Liver (tissue), 9 donors: ENCODE measurements around the gene SERPINH1. TPM values are rescaled to one million over a fixed set of nuclear protein-coding genes. Genes with fewer than 3 reads are reported as not detected.
A peak's percentile ranks its signal among the peaks of the same experiment; 100 is the strongest.

Source experiments
- DNase-seq: peaks from one replicate; pipeline ENCODE4 v3.0.0-alpha.2; 2017; ENCODE audit warnings: low spot score
- H3K27ac ChIP-seq, 2 donors: one replicate each; pipeline ENCODE4 v1.7.0; 2013; ENCODE audit warnings: inconsistent platforms in 2 of 2, low read length in 2 of 2, control low read depth in 1 of 2, low read depth in 1 of 2, mild to moderate bottlenecking in 1 of 2
- H3K27me3 ChIP-seq, 4 donors: one replicate each; pipeline versions ENCODE4 v1.6.1 to v1.7.0; 2013; ENCODE audit warnings: low read length in 3 of 4, inconsistent platforms in 1 of 4, mild to moderate bottlenecking in 1 of 4, moderate library complexity in 1 of 4; ENCODE audit not compliant: control insufficient read depth in 4 of 4, insufficient read depth in 4 of 4
- H3K36me3 ChIP-seq, 4 donors: one replicate each; pipeline versions ENCODE4 v1.6.1 to v1.7.0; 2013; ENCODE audit warnings: low read length in 3 of 4, mild to moderate bottlenecking in 3 of 4, low read depth in 1 of 4, moderate library complexity in 1 of 4; ENCODE audit not compliant: control insufficient read depth in 4 of 4, insufficient read depth in 3 of 4
- H3K4me1 ChIP-seq, 4 donors: one replicate each; pipeline versions ENCODE4 v1.6.1 to v1.7.0; 2013; ENCODE audit warnings: low read length in 3 of 4, mild to moderate bottlenecking in 3 of 4, moderate library complexity in 1 of 4; ENCODE audit not compliant: control insufficient read depth in 4 of 4, insufficient read depth in 4 of 4
- H3K4me3 ChIP-seq, 3 donors: one replicate each; pipeline versions ENCODE4 v1.6.1 to v1.7.0; 2013; ENCODE audit warnings: low read length in 3 of 3, control low read depth in 1 of 3, low read depth in 1 of 3, mild to moderate bottlenecking in 1 of 3
- H3K9ac ChIP-seq, 2 donors: one replicate each; pipeline ENCODE4 v1.7.0; 2013; ENCODE audit warnings: low read length in 2 of 2, mild to moderate bottlenecking in 2 of 2, moderate library complexity in 2 of 2, control low read depth in 1 of 2, low read depth in 1 of 2
- H3K9me3 ChIP-seq, 4 donors: one replicate each; pipeline versions ENCODE4 v1.6.1 to v1.7.0; 2013; ENCODE audit warnings: low read length in 3 of 4; ENCODE audit not compliant: control insufficient read depth in 4 of 4
- FOXA1 ChIP-seq: IDR thresholded peaks from 2 replicates; pipeline ENCODE4 v1.6.1; 2016; ENCODE audit warnings: antibody characterized with exemption
- FOXA2 ChIP-seq: IDR thresholded peaks from 2 replicates; pipeline ENCODE4 v1.6.1; 2016; ENCODE audit warnings: antibody characterized with exemption
- GABPA ChIP-seq, 2 donors: IDR thresholded peaks in 1 of 2; conservative IDR thresholded peaks in 1 of 2; 2 replicates each; pipeline ENCODE4 v1.6.1; 2016; ENCODE audit warnings: antibody characterized with exemption in 2 of 2, mild to moderate bottlenecking in 1 of 2, moderate library complexity in 1 of 2
- HNF4G ChIP-seq: IDR thresholded peaks from 2 replicates; pipeline ENCODE4 v1.6.1; 2016; ENCODE audit warnings: antibody characterized with exemption
- RAD21 ChIP-seq, 2 donors: IDR thresholded peaks; 2 replicates each; pipeline ENCODE4 v1.6.1; 2016; ENCODE audit warnings: antibody characterized with exemption in 2 of 2, mild to moderate bottlenecking in 2 of 2
- RXRA ChIP-seq, 2 donors: IDR thresholded peaks; 2 replicates each; pipeline ENCODE4 v1.6.1; 2017 to 2018; ENCODE audit warnings: antibody characterized with exemption in 2 of 2, mild to moderate bottlenecking in 1 of 2
- SP1 ChIP-seq: IDR thresholded peaks from 2 replicates; pipeline ENCODE4 v1.6.1; 2018; ENCODE audit warnings: antibody characterized with exemption, mild to moderate bottlenecking
- TAF1 ChIP-seq: conservative IDR thresholded peaks from 2 replicates; pipeline ENCODE4 v1.6.1; 2016; ENCODE audit warnings: antibody characterized with exemption, mild to moderate bottlenecking
- YY1 ChIP-seq: IDR thresholded peaks from 2 replicates; pipeline ENCODE4 v1.6.1; 2016; ENCODE audit warnings: antibody characterized with exemption, mild to moderate bottlenecking
- WGBS: extraction: QIAGEN DNeasy Blood & Tissue Kit; methylation state at CpG from one replicate; pipeline ENCODE4 v1.1.7; 2013; 5-methylcytosine and 5-hydroxymethylcytosine counted together
- polyA plus RNA-seq, 2 donors: library from polyadenylated mRNA; stranded (reverse) in 1 of 2; unstranded in 1 of 2; fragments of 200-250 nt in 1 of 2; fragments of >200 nt in 1 of 2; fragmentation: Nextera tagmentation in 1 of 2; extraction: Ambion mirVana in 1 of 2; gene quantifications; one replicate each; pipeline versions ENCODE4 v1.2.1 to v1.2.3, GENCODE V29; 2013 to 2015
- total RNA-seq, 2 donors: library from RNA; depleted of rRNA; stranded (reverse); fragments of >200 nt; gene quantifications; one replicate each; pipeline ENCODE4 v1.2.3, GENCODE V29; 2014
- TF ChIP-seq, protein P1 (sequence below): IDR thresholded peaks from 2 replicates; pipeline ENCODE4 v1.6.1; 2016; ENCODE audit warnings: antibody characterized with exemption, mild to moderate bottlenecking
- TF ChIP-seq, protein P2 (sequence below): IDR thresholded peaks from 2 replicates; pipeline ENCODE4 v1.6.1; 2016; ENCODE audit warnings: antibody characterized with exemption
- TF ChIP-seq, protein P3 (sequence below): fragments of 150-350 bp; IDR thresholded peaks from 2 replicates; pipeline ENCODE4 v1.5.1; 2017; ENCODE audit warnings: improper control_type of control experiment, low read depth, low read length; ENCODE audit not compliant: missing input control
- donor health status: healthy.
- donor health status: healthy.
- donor health status: healthy.
- donor health status: healthy.
- donor health status: healthy.

The SERPINH1 gene
- total and polyA plus RNA-seq, 4 donors = 5.0 to 118 (median 68.7) TPM

DNA sequence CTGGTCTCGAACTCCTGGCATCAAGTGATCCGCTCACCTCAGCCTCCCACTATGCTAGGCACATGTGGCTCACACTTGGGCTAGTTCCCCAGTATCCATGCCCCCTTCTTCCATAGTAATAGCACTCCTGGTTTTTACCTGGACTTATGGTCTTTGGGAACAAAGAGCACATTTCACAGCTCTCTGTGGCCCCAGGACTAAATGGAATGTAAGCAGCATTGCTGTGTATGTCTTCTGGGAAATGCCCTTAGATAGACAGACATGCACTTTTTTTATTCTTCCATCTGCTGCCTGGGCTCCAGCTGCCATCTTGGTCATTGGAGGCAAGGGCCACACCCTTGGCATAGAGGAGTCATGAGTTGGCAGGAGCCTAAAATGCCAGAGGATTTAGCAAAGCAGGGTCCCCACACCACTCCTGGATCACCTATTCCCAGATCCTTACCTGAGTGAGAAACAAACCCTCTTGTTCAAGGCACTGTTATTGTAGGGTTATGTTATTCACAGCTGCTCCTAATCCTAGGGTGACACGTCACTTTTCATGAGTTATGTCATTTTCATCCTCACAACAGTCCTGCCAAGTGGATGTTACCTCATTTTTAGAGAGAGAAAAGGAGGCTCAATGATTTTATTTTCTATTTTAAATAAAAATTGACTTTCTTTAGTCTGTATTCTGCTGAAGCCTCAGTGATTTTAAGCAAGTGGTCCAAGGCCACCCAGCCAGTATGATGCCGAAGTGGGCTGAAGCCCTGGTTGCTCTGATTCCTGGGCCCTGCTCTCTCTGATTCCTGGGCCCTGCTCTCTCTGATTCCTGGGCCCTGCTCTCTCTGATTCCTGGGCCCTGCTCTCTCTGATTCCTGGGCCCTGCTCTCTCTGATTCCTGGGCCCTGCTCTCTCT is 20.6 kb upstream of the SERPINH1 start:
- no peak overlapping the region for H3K4me3 ChIP-seq
- no peaks in the 10 kb centered on the region for H3K36me3 ChIP-seq
- H3K27ac ChIP-seq = no peak overlapping the region
- no peaks in the 10 kb centered on the region for H3K27me3 ChIP-seq
- H3K9ac ChIP-seq = no peak overlapping the region
- no peak for DNase-seq
- no peaks in the 10 kb centered on the region for H3K4me1 ChIP-seq
- no peaks in the 10 kb centered on the region for H3K9me3 ChIP-seq
- TF ChIP-seq, protein P1, sequence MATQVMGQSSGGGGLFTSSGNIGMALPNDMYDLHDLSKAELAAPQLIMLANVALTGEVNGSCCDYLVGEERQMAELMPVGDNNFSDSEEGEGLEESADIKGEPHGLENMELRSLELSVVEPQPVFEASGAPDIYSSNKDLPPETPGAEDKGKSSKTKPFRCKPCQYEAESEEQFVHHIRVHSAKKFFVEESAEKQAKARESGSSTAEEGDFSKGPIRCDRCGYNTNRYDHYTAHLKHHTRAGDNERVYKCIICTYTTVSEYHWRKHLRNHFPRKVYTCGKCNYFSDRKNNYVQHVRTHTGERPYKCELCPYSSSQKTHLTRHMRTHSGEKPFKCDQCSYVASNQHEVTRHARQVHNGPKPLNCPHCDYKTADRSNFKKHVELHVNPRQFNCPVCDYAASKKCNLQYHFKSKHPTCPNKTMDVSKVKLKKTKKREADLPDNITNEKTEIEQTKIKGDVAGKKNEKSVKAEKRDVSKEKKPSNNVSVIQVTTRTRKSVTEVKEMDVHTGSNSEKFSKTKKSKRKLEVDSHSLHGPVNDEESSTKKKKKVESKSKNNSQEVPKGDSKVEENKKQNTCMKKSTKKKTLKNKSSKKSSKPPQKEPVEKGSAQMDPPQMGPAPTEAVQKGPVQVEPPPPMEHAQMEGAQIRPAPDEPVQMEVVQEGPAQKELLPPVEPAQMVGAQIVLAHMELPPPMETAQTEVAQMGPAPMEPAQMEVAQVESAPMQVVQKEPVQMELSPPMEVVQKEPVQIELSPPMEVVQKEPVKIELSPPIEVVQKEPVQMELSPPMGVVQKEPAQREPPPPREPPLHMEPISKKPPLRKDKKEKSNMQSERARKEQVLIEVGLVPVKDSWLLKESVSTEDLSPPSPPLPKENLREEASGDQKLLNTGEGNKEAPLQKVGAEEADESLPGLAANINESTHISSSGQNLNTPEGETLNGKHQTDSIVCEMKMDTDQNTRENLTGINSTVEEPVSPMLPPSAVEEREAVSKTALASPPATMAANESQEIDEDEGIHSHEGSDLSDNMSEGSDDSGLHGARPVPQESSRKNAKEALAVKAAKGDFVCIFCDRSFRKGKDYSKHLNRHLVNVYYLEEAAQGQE = no peak
- no peak for TF ChIP-seq GABPA (IDR thresholded peaks at IDR 0.05 in 1 of 2, conservative IDR thresholded peaks at IDR 0.05 in 1 of 2)
- TF ChIP-seq TAF1 = no peak
- TF ChIP-seq SP1 = no peak
- no peak for TF ChIP-seq FOXA1
- TF ChIP-seq, protein P2, sequence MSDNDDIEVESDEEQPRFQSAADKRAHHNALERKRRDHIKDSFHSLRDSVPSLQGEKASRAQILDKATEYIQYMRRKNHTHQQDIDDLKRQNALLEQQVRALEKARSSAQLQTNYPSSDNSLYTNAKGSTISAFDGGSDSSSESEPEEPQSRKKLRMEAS = no peak
- TF ChIP-seq YY1 = no peak
- no peak for TF ChIP-seq RAD21 (IDR thresholded peaks at IDR 0.05)
- no peak for TF ChIP-seq HNF4G
- WGBS = 93% methylated on average over 4 of the region's 4 CpGs

DNA sequence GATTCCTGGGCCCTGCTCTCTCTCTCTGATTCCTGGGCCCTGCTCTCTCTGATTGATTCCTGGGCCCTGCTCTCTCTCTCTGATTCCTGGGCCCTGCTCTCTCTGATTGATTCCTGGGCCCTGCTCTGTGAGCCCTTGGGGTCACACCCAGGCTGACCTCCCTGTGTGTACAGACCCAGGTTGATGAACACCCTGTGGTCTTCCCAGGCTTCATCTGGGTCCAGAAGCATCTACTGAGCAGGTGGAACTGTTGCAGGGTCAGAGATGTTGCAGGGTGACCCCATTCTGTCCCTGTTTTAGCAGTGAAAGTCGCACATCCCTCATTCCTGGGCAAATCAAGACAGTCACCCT is 20.0 kb upstream of the SERPINH1 start:
- TF ChIP-seq, protein P3, sequence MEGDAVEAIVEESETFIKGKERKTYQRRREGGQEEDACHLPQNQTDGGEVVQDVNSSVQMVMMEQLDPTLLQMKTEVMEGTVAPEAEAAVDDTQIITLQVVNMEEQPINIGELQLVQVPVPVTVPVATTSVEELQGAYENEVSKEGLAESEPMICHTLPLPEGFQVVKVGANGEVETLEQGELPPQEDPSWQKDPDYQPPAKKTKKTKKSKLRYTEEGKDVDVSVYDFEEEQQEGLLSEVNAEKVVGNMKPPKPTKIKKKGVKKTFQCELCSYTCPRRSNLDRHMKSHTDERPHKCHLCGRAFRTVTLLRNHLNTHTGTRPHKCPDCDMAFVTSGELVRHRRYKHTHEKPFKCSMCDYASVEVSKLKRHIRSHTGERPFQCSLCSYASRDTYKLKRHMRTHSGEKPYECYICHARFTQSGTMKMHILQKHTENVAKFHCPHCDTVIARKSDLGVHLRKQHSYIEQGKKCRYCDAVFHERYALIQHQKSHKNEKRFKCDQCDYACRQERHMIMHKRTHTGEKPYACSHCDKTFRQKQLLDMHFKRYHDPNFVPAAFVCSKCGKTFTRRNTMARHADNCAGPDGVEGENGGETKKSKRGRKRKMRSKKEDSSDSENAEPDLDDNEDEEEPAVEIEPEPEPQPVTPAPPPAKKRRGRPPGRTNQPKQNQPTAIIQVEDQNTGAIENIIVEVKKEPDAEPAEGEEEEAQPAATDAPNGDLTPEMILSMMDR = no peak
- TF ChIP-seq GABPA (IDR thresholded peaks at IDR 0.05 in 1 of 2, conservative IDR thresholded peaks at IDR 0.05 in 1 of 2) (no peak), HNF4G (no peak), SP1 (no peak), RXRA (IDR thresholded peaks at IDR 0.05) (no peak)
- 86% methylated on average over 1 of the region's 1 CpG for WGBS

DNA sequence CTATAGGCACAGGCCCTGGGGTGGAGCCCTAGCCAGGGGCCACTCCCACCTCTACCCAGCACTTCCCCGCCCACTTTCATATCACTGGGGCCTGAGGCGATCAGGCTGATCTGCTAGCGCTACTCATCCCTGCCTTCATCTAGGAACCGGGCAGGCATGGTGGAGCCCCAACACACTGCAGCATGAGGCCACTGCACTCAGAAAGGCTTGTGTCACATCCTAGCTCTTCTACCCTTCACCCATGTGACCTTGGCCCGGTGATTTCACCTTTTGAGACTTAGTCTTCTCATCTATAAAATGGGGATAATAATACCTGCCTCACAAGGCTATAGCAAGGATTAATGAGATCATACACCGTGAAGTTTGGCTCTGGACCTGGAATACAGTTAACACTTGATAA is 18.2 kb upstream of the SERPINH1 start:
- no peaks in the 10 kb centered on the region for H3K36me3 ChIP-seq
- peak; percentile 80 for DNase-seq
- 91% methylated on average over 6 of the region's 6 CpGs for WGBS

More for the DNA sequence above, 20.0 kb upstream of the SERPINH1 start:
- Histone ChIP-seq H3K27ac (no peak overlapping the region), H3K27me3 (no peaks in the 10 kb centered on the region), H3K4me3 (no peak overlapping the region), H3K9me3 (no peaks in the 10 kb centered on the region), H3K36me3 (no peaks in the 10 kb centered on the region), H3K9ac (no peak overlapping the region), H3K4me1 (no peaks in the 10 kb centered on the region)
- no peak for DNase-seq

More for the DNA sequence above, 18.2 kb upstream of the SERPINH1 start:
- H3K9ac ChIP-seq = no peak overlapping the region
- no peak overlapping the region for H3K4me3 ChIP-seq
- TF ChIP-seq, protein P2 = no peak
- TF ChIP-seq RXRA (IDR thresholded peaks at IDR 0.05) (no peak), FOXA2 (no peak)
- no peaks in the 10 kb centered on the region for H3K9me3 ChIP-seq
- no peak overlapping the region for H3K27ac ChIP-seq
- no peaks in the 10 kb centered on the region for H3K4me1 ChIP-seq
- H3K27me3 ChIP-seq = no peaks in the 10 kb centered on the region
